Endothelial cell of umbilical vein (primary cell): Measurements from ENCODE around the gene FMN2.

ENCODE experiments used
- GATA2 ChIP-seq: IDR thresholded peaks from 2 replicates; pipeline ENCODE4 v1.7.0; 2011; ENCODE audit warnings: low read depth, mild to moderate bottlenecking, moderate library complexity, mixed read lengths, low read length; ENCODE audit not compliant: insufficient read length, insufficient read depth
- POLR2AphosphoS5 ChIP-seq: IDR thresholded peaks from 2 replicates; pipeline ENCODE4 v1.6.1; 2012; ENCODE audit warnings: low read depth, mild to moderate bottlenecking, control low read depth, low read length, moderate library complexity; ENCODE audit not compliant: insufficient read depth
- TF ChIP-seq, protein P1 (sequence below), 2 donors: IDR thresholded peaks; 1 replicate in 1 of 2; 2 replicates in 1 of 2; pipeline ENCODE4 v1.5.1; 2011; ENCODE audit warnings: low read length in 2 of 2, mild to moderate bottlenecking in 2 of 2, moderate library complexity in 2 of 2, control low read depth in 1 of 2, inconsistent platforms in 1 of 2, low read depth in 1 of 2; ENCODE audit not compliant: insufficient read depth in 1 of 2; ENCODE audit errors: extremely low read depth in 1 of 2

DNA sequence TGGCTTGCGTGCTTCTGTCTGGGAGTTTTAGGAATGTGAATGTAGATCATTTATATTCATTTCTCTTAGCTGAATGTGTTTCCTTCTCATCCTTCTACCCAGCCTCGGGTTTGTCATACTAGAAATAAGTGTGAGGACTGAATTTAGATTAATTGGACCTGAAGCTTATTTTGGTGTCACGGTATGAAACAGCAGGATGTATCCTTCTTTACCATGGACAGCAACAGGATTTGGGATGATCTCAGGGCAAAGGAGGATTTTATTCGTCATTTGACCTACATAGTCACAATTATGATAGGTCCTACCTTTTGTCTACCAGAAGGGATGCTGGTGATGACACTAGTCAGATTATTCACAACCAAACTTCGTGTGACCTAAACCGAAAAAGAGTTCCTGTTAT, 127.4 kb downstream of the FMN2 start:
- TF ChIP-seq, protein P1, sequence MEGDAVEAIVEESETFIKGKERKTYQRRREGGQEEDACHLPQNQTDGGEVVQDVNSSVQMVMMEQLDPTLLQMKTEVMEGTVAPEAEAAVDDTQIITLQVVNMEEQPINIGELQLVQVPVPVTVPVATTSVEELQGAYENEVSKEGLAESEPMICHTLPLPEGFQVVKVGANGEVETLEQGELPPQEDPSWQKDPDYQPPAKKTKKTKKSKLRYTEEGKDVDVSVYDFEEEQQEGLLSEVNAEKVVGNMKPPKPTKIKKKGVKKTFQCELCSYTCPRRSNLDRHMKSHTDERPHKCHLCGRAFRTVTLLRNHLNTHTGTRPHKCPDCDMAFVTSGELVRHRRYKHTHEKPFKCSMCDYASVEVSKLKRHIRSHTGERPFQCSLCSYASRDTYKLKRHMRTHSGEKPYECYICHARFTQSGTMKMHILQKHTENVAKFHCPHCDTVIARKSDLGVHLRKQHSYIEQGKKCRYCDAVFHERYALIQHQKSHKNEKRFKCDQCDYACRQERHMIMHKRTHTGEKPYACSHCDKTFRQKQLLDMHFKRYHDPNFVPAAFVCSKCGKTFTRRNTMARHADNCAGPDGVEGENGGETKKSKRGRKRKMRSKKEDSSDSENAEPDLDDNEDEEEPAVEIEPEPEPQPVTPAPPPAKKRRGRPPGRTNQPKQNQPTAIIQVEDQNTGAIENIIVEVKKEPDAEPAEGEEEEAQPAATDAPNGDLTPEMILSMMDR (IDR thresholded peaks at IDR 0.05; ENCODE audit: extremely low read depth in 1 of 2, insufficient read depth in 1 of 2, low read depth in 1 of 2, low read length in 2 of 2), result no peak
- no peak for TF ChIP-seq GATA2
- no peak for TF ChIP-seq POLR2AphosphoS5
